Endometrium (tissue), 2 donors: Measurements from ENCODE around the gene NANOS3.
A peak's percentile ranks its signal among the peaks of the same experiment; 100 is the strongest.

Experiments used
- FAIRE-seq: peaks from 2 replicates; lab custom pipeline; 2012; peaks lifted over from hg19 to GRCh38; lab: Jason Lieb, UNC
- donor health status: control.
- donor health status: control.

NANOS3 gene

GRCh38 chr19:13885826-13886365 lies 9.0 kb downstream of the NANOS3 start:
- no peak for FAIRE-seq

DNA sequence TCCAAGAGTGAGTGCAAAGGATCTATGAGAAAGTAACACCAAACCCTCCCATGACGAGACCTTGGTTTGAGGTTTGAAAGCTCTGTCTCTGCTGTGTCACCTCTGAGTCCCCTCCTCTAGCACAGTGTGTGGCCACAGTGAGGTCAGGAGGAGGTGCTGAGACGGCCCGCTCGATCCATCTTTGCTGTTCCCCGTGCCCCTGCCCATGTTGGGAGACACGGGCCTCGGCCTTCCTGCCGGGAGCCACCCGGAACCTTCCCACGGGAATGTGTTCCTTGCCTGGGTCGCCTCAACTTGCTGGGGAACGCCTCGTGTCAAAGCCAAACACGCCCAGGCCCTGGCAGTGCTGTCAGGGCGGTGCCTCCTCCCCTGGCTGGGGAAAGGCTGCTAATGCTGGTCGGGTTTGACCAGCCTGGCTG lies 10.1 kb downstream of the NANOS3 start:
- no peak for FAIRE-seq

- FAIRE-seq, result no peak
These were observed 10.6 kb downstream of the NANOS3 start for GRCh38 chr19:13887517-13887916.

- no peak for FAIRE-seq
These were observed 11.3 kb downstream of the NANOS3 start for GRCh38 chr19:13888281-13888680.

DNA sequence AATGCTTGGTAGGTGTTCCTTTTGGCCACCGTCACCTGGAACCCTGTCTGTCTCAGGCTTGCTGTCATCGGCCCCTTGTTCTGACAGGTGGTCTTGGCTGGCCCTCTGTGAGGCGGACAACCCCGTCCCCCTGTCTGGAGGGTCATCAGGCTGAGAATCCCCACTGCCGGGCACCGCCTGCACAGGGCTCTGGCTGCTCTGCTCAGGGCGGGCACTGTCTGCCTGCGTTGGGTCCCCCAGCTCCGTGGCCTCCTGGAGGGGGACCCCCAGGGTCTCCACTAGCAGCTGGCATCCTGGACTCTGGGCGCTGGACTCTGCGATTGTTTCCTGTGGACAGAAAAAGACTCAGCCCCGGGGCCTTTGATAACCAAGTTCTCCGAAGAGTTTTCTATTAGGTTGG lies 13.2 kb downstream of the NANOS3 start:
- FAIRE-seq, result no peak

GRCh38 chr19:13892870-13893269 lies 15.9 kb downstream of the NANOS3 start:
- no peak for FAIRE-seq

GRCh38 chr19:13894552-13894951 lies 17.6 kb downstream of the NANOS3 start:
- no peak for FAIRE-seq

GRCh38 chr19:13896227-13896626 lies 19.3 kb downstream of the NANOS3 start:
- FAIRE-seq, result peak; percentile 21

DNA sequence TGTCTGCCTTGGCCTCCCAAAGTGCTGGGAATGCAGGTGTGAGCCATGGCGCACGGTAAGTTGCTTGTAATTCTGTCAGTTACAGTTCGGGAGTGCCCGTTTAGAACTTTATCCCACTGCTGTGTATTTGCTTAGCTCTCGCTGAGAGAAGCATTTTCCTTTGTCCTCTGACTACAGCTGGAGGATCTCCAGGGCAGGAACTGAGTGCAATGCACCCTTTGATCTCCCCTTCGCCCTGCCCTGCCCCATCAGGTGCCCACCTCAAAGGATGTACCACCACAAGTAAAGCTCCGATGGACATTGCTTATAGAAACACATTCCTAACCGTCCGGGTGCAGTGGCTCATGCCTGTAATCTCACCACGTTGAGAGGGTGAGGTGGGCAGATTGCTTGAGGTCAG lies 22.5 kb downstream of the NANOS3 start:
- no peak for FAIRE-seq

GRCh38 chr19:13899912-13900584 lies 23.1 kb downstream of the NANOS3 start:
- no peak for FAIRE-seq

GRCh38 chr19:13902993-13903555 lies 26.1 kb downstream of the NANOS3 start:
- no peak for FAIRE-seq

DNA sequence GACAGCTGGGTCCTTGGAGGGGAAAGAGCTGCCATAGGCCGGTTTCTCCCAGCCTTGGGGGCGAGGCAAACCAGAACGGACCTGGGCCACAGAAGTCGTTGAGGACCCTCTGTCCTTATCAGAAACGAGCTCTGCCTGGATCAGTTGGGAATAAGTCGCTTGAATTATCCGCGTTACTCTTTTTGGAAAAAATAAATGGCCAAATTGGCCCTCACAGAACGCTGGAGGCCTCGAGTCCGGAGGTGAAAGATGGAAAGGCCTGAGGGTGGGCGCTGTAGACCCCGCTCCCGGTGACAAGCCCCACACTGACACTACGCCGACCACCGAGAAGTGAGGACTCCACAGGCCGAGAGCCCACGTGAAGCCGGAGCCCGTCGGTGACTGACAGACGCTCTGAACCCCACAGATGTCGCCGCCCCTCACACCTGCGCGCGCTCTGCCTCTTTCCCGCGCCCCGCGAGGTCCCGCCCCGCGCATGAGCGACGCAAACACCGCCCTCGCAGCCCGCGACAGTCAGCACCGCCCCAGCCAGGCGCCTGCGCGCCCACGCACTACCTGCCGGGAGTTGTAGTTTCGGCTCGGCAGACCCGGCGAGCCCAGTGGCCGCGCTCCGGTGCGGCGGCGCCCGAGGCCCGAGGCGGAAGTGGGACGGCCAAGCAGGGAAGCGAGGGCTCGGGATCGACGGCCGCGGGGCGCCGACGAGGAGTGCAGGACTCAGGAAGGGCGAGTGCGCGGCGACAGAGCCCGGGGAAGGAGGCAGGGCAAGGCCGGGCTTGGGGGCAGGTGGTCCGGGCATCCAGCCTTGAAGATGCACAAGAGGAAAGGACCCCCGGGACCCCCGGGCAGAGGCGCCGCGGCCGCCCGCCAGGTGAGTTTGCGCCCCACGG lies 28.9 kb downstream of the NANOS3 start, which contains the start of the genes BRME1 and CC2D1A:
BRME1 (minus strand) TSS at position 484 of the 887 bp plus-strand sequence. CDS start 1,225 bp downstream, outside the sequence.
CC2D1A (plus strand) TSS at position 568 of the 887 bp plus-strand sequence; CDS start at position 809, 241 bp downstream.
- no peak for FAIRE-seq

DNA sequence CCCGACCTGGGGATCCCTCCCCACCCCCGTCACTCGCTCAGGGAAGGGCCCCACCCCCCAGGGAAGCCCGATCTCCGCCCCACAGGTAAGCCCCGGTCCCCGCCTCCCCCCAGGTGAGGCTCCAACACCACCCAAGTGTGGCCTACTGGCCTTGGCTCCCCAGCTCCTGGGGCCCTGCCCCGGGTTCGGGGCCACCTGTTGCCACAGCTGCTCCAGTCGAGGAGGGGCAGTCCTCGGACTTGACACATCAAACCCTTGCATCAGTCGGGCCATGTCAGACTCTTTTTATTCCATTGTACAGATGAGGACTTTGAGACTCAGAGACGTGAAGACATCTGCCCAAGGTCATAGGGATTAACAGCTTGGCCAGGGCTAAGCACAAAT lies 29.6 kb downstream of the NANOS3 start:
- no peak for FAIRE-seq

- FAIRE-seq, result no peak
These were observed 30.0 kb downstream of the NANOS3 start for GRCh38 chr19:13906910-13907309.

- no peak for FAIRE-seq
These were observed 31.7 kb downstream of the NANOS3 start for GRCh38 chr19:13908674-13909073.

GRCh38 chr19:13909430-13909829 lies 32.5 kb downstream of the NANOS3 start:
- no peak for FAIRE-seq

- FAIRE-seq, result no peak
These were observed 36.4 kb downstream of the NANOS3 start for GRCh38 chr19:13913352-13913751.

DNA sequence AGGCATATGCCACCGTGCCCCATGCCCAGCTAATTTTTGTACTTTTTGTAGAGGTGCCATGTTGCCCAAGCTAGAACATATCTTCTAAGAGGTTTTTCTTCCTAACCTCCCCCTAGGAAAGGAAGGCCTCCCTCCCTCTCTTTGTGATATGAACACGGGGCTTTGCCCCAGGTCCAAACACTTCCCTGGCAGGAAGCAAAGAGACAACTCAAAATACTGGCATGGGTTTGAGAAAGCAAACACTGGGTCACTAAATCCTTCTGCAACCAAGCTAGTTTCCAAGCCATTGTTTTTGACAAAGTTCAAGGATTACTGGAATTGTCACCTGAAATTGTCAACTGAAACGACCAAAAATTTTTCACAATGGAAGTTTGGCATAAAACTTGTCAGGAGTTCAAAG lies 37.8 kb downstream of the NANOS3 start:
- FAIRE-seq, result no peak

GRCh38 chr19:13917888-13918406 lies 41.0 kb downstream of the NANOS3 start:
- FAIRE-seq, result no peak

DNA sequence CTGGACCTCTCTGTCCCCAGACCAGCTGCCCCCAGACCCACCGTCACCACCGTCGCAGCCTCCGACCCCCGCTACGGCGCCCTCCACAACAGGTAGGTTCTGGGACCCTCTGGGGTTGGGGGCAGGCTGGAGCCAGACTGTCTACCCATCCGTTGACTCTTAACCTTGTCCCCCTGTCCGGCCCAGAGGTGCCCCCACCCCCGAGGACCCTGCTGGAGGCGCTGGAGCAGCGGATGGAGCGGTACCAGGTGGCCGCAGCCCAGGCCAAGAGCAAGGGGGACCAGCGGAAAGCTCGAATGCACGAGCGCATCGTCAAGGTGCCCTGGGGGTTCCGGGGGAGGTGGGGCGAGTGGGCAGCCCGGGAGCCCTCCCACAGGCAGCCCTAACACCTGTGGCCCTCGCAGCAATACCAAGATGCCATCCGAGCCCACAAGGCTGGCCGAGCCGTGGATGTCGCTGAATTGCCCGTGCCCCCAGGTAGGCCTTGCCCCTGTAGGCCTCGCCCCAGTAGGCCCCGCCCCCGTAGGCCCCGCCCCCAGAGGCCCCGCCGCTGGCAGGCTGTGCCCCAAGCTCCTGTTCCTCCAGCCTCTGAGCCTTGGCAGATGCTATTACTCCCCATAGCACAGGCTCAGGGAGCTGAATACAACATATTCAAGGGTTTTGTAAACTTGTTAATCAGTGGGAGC lies 41.9 kb downstream of the NANOS3 start:
- no peak for FAIRE-seq

DNA sequence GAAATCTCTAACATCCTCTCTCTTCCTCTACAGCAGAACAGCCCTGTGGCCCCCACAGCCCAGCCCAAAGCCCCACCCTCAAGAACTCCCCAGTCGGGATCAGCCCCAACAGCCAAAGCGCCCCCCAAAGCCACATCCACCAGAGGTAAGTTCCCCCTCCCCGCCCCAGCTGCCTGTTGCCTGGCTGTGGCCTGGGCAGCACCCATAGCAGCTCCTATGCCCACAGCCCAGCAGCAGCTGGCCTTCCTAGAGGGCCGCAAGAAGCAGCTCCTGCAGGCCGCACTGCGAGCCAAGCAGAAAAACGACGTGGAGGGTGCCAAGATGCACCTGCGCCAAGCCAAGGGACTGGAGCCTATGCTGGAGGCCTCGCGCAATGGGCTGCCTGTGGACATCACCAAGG lies 43.6 kb downstream of the NANOS3 start:
- FAIRE-seq, result no peak
